Retinal pigment epithelial cell (primary cell): ENCODE data around the gene METTL4.
"Not testable (repeated sequence)": the region's sequence is repeated elsewhere in the genome, so short reads cannot be mapped to it uniquely, and the experiment has no call there.

Experiments used
- DNase-seq: peaks from one replicate; pipeline ENCODE4 v3.0.0-alpha.2; 2010; ENCODE audit warnings: low read depth
- H3K4me3 ChIP-seq: 2 replicates; pipeline ENCODE4 v1.5.1; 2011; ENCODE audit warnings: mild to moderate bottlenecking, low read length, control low read depth, moderate library complexity
- CTCF ChIP-seq: conservative IDR thresholded peaks from 2 replicates; pipeline ENCODE4 v1.5.1; 2011; ENCODE audit warnings: low read depth, low read length, control low read depth, inconsistent platforms

Gene METTL4

GRCh38 chr18:2526329-2526728 lies 45.0 kb downstream of the METTL4 start:
- H3K4me3 ChIP-seq = no peak overlapping the region
- DNase-seq = no peak
- TF ChIP-seq CTCF = no peak

- DNase-seq, H3K4me3 ChIP-seq: not testable (repeated sequence)
Measured at GRCh38 chr18:2524794-2525198, 46.5 kb downstream of the METTL4 start.

GRCh38 chr18:2522112-2522511 lies 49.2 kb downstream of the METTL4 start:
- H3K4me3 ChIP-seq = no peak overlapping the region
- no peak for TF ChIP-seq CTCF
- DNase-seq = no peak

- no peak for DNase-seq
- no peak for TF ChIP-seq CTCF
Measured at GRCh38 chr18:2518473-2518872, 52.8 kb downstream of the METTL4 start.

GRCh38 chr18:2515908-2516625 lies 55.2 kb downstream of the METTL4 start:
- no peak overlapping the region for H3K4me3 ChIP-seq
- TF ChIP-seq CTCF = no peak
- DNase-seq = peak; percentile 78

More at GRCh38 chr18:2518473-2518872, 52.8 kb downstream of the METTL4 start:
- no peak overlapping the region for H3K4me3 ChIP-seq

- TF ChIP-seq CTCF = no peak
- DNase-seq = no peak
- no peak overlapping the region for H3K4me3 ChIP-seq
Measured at GRCh38 chr18:2515171-2515787, 56.0 kb downstream of the METTL4 start.

GRCh38 chr18:2513616-2514015 lies 57.7 kb downstream of the METTL4 start:
- TF ChIP-seq CTCF = no peak
- H3K4me3 ChIP-seq = no peak overlapping the region
- DNase-seq = no peak
